ENCODE results near the gene HSPG2. TPM values are rescaled to one million over a fixed set of nuclear protein-coding genes. Genes with fewer than 3 reads are reported as not detected.

The HSPG2 gene
- total RNA-seq, 1 donor from 2014 or later = 912 TPM

- no peak for DNase-seq (ENCODE audit: low read depth)
Measured at GRCh38 chr1:21863981-21864380, 73.1 kb downstream of the HSPG2 start.

GRCh38 chr1:21861602-21862429, 75.3 kb downstream of the HSPG2 start:
- DNase-seq (ENCODE audit: low read depth) = peak; percentile 43

GRCh38 chr1:21860971-21861370, 76.1 kb downstream of the HSPG2 start:
- DNase-seq (ENCODE audit: low read depth) = no peak

- DNase-seq (ENCODE audit: low read depth) = no peak
Measured at GRCh38 chr1:21859669-21860179, 77.4 kb downstream of the HSPG2 start.

GRCh38 chr1:21857840-21858670, 79.1 kb downstream of the HSPG2 start:
- no peak for DNase-seq (ENCODE audit: low read depth)

- peak; percentile 28 for DNase-seq (ENCODE audit: low read depth)
Measured at GRCh38 chr1:21857142-21857839, 79.8 kb downstream of the HSPG2 start.

- DNase-seq (ENCODE audit: low read depth) = no peak
Measured at GRCh38 chr1:21855257-21856096, 81.6 kb downstream of the HSPG2 start.

GRCh38 chr1:21854751-21855131, 82.4 kb downstream of the HSPG2 start:
- DNase-seq (ENCODE audit: low read depth) = no peak

GRCh38 chr1:21854090-21854750, 82.9 kb downstream of the HSPG2 start:
- no peak for DNase-seq (ENCODE audit: low read depth)

- DNase-seq (ENCODE audit: low read depth) = no peak
Measured at GRCh38 chr1:21853131-21853427, 84.0 kb downstream of the HSPG2 start.

GRCh38 chr1:21852282-21853130, 84.6 kb downstream of the HSPG2 start:
- no peak for DNase-seq (ENCODE audit: low read depth)

GRCh38 chr1:21851430-21852250, 85.5 kb downstream of the HSPG2 start:
- no peak for DNase-seq (ENCODE audit: low read depth)

- DNase-seq (ENCODE audit: low read depth) = no peak
Measured at GRCh38 chr1:21849909-21850576, 87.1 kb downstream of the HSPG2 start.

GRCh38 chr1:21848524-21849174, 88.5 kb downstream of the HSPG2 start:
- DNase-seq (ENCODE audit: low read depth) = no peak

GRCh38 chr1:21847223-21848205, 89.6 kb downstream of the HSPG2 start:
- no peak for DNase-seq (ENCODE audit: low read depth)

Data from renal cortical epithelial cell (primary cell).